ENCODE results near the gene GPR68. TPM values are rescaled to one million over a fixed set of nuclear protein-coding genes. Genes with fewer than 3 reads are reported as not detected.

The GPR68 gene
- polyA plus RNA-seq, 1 donor from 2014 or later = 2.1 TPM

GRCh38 chr14:91225025-91225424 is 19.5 kb downstream of the GPR68 start:
- Histone ChIP-seq H3K9me2 (ENCODE audit: insufficient read depth, low read length) (no peaks in the 10 kb centered on the region), H3K9me3 (ENCODE audit: low read length) (no peaks in the 10 kb centered on the region), H3K27ac (ENCODE audit: low read length) (no peak overlapping the region), H3K4me3 (ENCODE audit: low read length) (no peak overlapping the region), H2AFZ (ENCODE audit: low read depth, low read length) (no peak overlapping the region), H3K36me3 (ENCODE audit: insufficient read depth, low read length) (no peaks in the 10 kb centered on the region), H3K4me2 (ENCODE audit: low read length) (no peak overlapping the region), H4K20me1 (ENCODE audit: insufficient read depth) (no peaks in the 10 kb centered on the region), H3K9ac (ENCODE audit: low read length) (no peak overlapping the region), H3F3A (ENCODE audit: insufficient read depth, low read length, poor library complexity, severe bottlenecking) (no peaks in the 10 kb centered on the region), H3K27me3 (ENCODE audit: insufficient read depth, low read depth, low read length) (no peaks in the 10 kb centered on the region), H3K79me2 (replicated peaks; ENCODE audit: insufficient read depth, low read length) (no peaks in the 10 kb centered on the region)
- TF ChIP-seq EZH2 (IDR thresholded peaks at IDR 0.05; ENCODE audit: borderline replicate concordance, insufficient read depth, low read length, poor library complexity, severe bottlenecking) (no peak), MXI1 (conservative IDR thresholded peaks at IDR 0.05; ENCODE audit: poor library complexity, severe bottlenecking) (no peak), TAF1 (IDR thresholded peaks at IDR 0.05; ENCODE audit: low read depth) (no peak), REST (IDR thresholded peaks at IDR 0.05; ENCODE audit: borderline replicate concordance) (no peak), SMC3 (conservative IDR thresholded peaks at IDR 0.05; ENCODE audit: poor library complexity) (no peak), RAD21 (conservative IDR thresholded peaks at IDR 0.05) (no peak), EP300 (conservative IDR thresholded peaks at IDR 0.05; ENCODE audit: poor library complexity, severe bottlenecking) (no peak), CTCF (IDR thresholded peaks at IDR 0.05; ENCODE audit: poor library complexity, severe bottlenecking) (no peak), POLR2AphosphoS5 (IDR thresholded peaks at IDR 0.05) (no peak)

GRCh38 chr14:91223028-91223783 is 21.3 kb downstream of the GPR68 start:
- no peaks in the 10 kb centered on the region for H3F3A ChIP-seq (ENCODE audit: insufficient read depth, low read length, poor library complexity, severe bottlenecking)
- H3K4me3 ChIP-seq (ENCODE audit: low read length) = no peak overlapping the region
- H2AFZ ChIP-seq (ENCODE audit: low read depth, low read length) = no peak overlapping the region
- H4K20me1 ChIP-seq (ENCODE audit: insufficient read depth) = no peaks in the 10 kb centered on the region
- H3K9me2 ChIP-seq (ENCODE audit: insufficient read depth, low read length) = no peaks in the 10 kb centered on the region
- no peak overlapping the region for H3K4me2 ChIP-seq (ENCODE audit: low read length)
- no peak overlapping the region for H3K9ac ChIP-seq (ENCODE audit: low read length)
- no peaks in the 10 kb centered on the region for H3K9me3 ChIP-seq (ENCODE audit: low read length)
- H3K79me2 ChIP-seq (replicated peaks; ENCODE audit: insufficient read depth, low read length) = no peaks in the 10 kb centered on the region
- no peak overlapping the region for H3K27ac ChIP-seq (ENCODE audit: low read length)
- H3K27me3 ChIP-seq (ENCODE audit: insufficient read depth, low read depth, low read length) = no peaks in the 10 kb centered on the region
- TF ChIP-seq EP300 (conservative IDR thresholded peaks at IDR 0.05; ENCODE audit: poor library complexity, severe bottlenecking) = no peak
- TF ChIP-seq MXI1 (conservative IDR thresholded peaks at IDR 0.05; ENCODE audit: poor library complexity, severe bottlenecking) = no peak
- TF ChIP-seq REST (IDR thresholded peaks at IDR 0.05; ENCODE audit: borderline replicate concordance) = no peak
- no peak for TF ChIP-seq RAD21 (conservative IDR thresholded peaks at IDR 0.05)
- no peak for TF ChIP-seq TAF1 (IDR thresholded peaks at IDR 0.05; ENCODE audit: low read depth)
- no peak for TF ChIP-seq POLR2AphosphoS5 (IDR thresholded peaks at IDR 0.05)
- no peak for TF ChIP-seq CTCF (IDR thresholded peaks at IDR 0.05; ENCODE audit: poor library complexity, severe bottlenecking)
- no peak for TF ChIP-seq SMC3 (conservative IDR thresholded peaks at IDR 0.05; ENCODE audit: poor library complexity)
- TF ChIP-seq EZH2 (IDR thresholded peaks at IDR 0.05; ENCODE audit: borderline replicate concordance, insufficient read depth, low read length, poor library complexity, severe bottlenecking) = no peak
- H3K36me3 ChIP-seq (ENCODE audit: insufficient read depth, low read length) = no peaks in the 10 kb centered on the region

Data from neural cell (in vitro differentiated cells).